Mammary epithelial cell (primary cell): ENCODE data around the gene HTRA3.

ENCODE experiments used
- EZH2 ChIP-seq: IDR thresholded peaks from 2 replicates; pipeline ENCODE4 v1.6.1; 2012; ENCODE audit warnings: low read length, inconsistent platforms, borderline replicate concordance
- TF ChIP-seq, protein P1 (sequence below), 2 donors: IDR thresholded peaks in 1 of 2; conservative IDR thresholded peaks in 1 of 2; 2 replicates each; pipeline ENCODE4 v1.5.1; 2011 to 2012; ENCODE audit warnings: inconsistent platforms in 2 of 2, low read length in 2 of 2, mild to moderate bottlenecking in 2 of 2, control low read depth in 1 of 2, low read depth in 1 of 2; ENCODE audit not compliant: insufficient read depth in 1 of 2; ENCODE audit errors: extremely low read depth in 1 of 2

DNA sequence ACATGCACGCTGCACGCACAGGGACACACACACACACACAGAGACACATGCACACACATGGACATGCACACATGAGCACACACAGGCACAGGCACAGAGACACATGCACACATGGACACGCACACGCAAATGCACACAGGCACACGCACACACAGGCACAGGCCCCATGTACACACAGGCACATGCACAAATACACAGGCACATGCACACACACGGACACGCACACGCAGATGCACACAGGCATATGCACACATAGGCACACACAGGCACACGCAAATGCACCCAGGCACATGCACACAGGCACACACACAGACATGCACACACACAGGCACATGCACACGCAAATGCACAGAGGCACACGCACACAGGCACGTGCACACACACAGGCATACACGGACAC is 30.3 kb upstream of the HTRA3 start:
- TF ChIP-seq, protein P1, sequence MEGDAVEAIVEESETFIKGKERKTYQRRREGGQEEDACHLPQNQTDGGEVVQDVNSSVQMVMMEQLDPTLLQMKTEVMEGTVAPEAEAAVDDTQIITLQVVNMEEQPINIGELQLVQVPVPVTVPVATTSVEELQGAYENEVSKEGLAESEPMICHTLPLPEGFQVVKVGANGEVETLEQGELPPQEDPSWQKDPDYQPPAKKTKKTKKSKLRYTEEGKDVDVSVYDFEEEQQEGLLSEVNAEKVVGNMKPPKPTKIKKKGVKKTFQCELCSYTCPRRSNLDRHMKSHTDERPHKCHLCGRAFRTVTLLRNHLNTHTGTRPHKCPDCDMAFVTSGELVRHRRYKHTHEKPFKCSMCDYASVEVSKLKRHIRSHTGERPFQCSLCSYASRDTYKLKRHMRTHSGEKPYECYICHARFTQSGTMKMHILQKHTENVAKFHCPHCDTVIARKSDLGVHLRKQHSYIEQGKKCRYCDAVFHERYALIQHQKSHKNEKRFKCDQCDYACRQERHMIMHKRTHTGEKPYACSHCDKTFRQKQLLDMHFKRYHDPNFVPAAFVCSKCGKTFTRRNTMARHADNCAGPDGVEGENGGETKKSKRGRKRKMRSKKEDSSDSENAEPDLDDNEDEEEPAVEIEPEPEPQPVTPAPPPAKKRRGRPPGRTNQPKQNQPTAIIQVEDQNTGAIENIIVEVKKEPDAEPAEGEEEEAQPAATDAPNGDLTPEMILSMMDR (conservative IDR thresholded peaks at IDR 0.05 in 1 of 2, IDR thresholded peaks at IDR 0.05 in 1 of 2; ENCODE audit: extremely low read depth in 1 of 2, insufficient read depth in 1 of 2, low read depth in 1 of 2, low read length in 2 of 2), result no peak
- TF ChIP-seq EZH2, result no peak
